Gastrocnemius medialis (tissue), 4 donors: ENCODE data around the gene GDI2. TPM values are rescaled to one million over a fixed set of nuclear protein-coding genes. Genes with fewer than 3 reads are reported as not detected.

Experiments used
- ATAC-seq, 2 donors: fragments of 150-250 bp; one replicate each; pipeline ENCODE4 v1.9.1; 2016
- DNase-seq, 2 donors: peaks; one replicate each; pipeline ENCODE4 v3.0.0-alpha.2; 2019
- H3K27ac ChIP-seq, 4 donors: fragments of 200-600 bp; sonication (generic); 1 replicate in 1 of 4; 2 replicates in 3 of 4; pipeline ENCODE4 v1.5.1; 2016 to 2018; ENCODE audit warnings: mild to moderate bottlenecking in 2 of 4, moderate library complexity in 1 of 4
- H3K27me3 ChIP-seq, 3 donors: fragments of 200-600 bp; sonication (generic) in 2 of 3; 1 replicate in 1 of 3; 2 replicates in 2 of 3; pipeline versions ENCODE4 v1.5.1 to v1.6.0; 2016 to 2019; ENCODE audit warnings: mild to moderate bottlenecking in 1 of 3, moderate library complexity in 1 of 3
- H3K36me3 ChIP-seq, 2 donors: fragments of 200-600 bp; sonication (generic) in 1 of 2; one replicate each; pipeline ENCODE4 v1.5.1; 2017 to 2018
- H3K4me1 ChIP-seq, 2 donors: fragments of 200-600 bp; sonication (generic) in 1 of 2; one replicate each; pipeline ENCODE4 v1.5.1; 2016 to 2017; ENCODE audit warnings: mild to moderate bottlenecking in 2 of 2
- H3K4me3 ChIP-seq, 4 donors: fragments of 200-600 bp; sonication (generic) in 3 of 4; 1 replicate in 1 of 4; 2 replicates in 3 of 4; pipeline ENCODE4 v1.5.1; 2016 to 2019; ENCODE audit warnings: mild to moderate bottlenecking in 2 of 4
- H3K9me3 ChIP-seq, 3 donors: fragments of 200-600 bp; sonication (generic) in 2 of 3; 1 replicate in 1 of 3; 2 replicates in 2 of 3; pipeline ENCODE4 v1.5.1; 2016 to 2019
- CTCF ChIP-seq, 5 experiments: fragments of 450-650 bp in 3 of 5; fragments of 200-600 bp in 2 of 5; sonication (generic) in 2 of 5; IDR thresholded peaks in 4 of 5; conservative IDR thresholded peaks in 1 of 5; 1 replicate in 4 of 5; 2 replicates in 1 of 5; pipeline ENCODE4 v1.5.1; 2016 to 2019; ENCODE audit warnings: antibody characterized with exemption in 5 of 5, mild to moderate bottlenecking in 3 of 5, moderate library complexity in 3 of 5
- POLR2A ChIP-seq, 2 donors: fragments of 450-650 bp; IDR thresholded peaks; one replicate each; pipeline ENCODE4 v1.6.1; 2017; ENCODE audit warnings: antibody characterized with exemption in 2 of 2, mild to moderate bottlenecking in 2 of 2, moderate library complexity in 2 of 2
- in situ Hi-C, 4 donors: fragments of 200-750 bp; cut with MboI; loops; one replicate each; pipeline versions ENCODE4 v1.15.0 to v1.8.0; 2017; ENCODE audit warnings: low sequenced_read_pairs in 4 of 4
- intact Hi-C: fragments of 100-400 bp; cut with DNase I; formaldehyde crosslinking; loops from one replicate; pipeline ENCODE4 v1.15.1; 2023; ENCODE audit warnings: low total_unique reads
- total RNA-seq, 4 donors: library from RNA; depleted of rRNA; stranded (reverse); fragments of >200 nt; gene quantifications; one replicate each; pipeline versions ENCODE4 v1.1.0 to v1.2.3, GENCODE V29; 2016

GDI2 gene
- total RNA-seq, 4 donors from 2014 or later = 143 to 197 (median 171) TPM

- TF ChIP-seq POLR2A (IDR thresholded peaks at IDR 0.05) (no peak), CTCF (IDR thresholded peaks at IDR 0.05 in 4 of 5, conservative IDR thresholded peaks at IDR 0.05 in 1 of 5) (no peak)
- in situ Hi-C loops = no loop called here
- intact Hi-C loops = loop anchor here (5.0 kb wide), 1 partner anchor 163 kb away; the partner anchor contains the start of gene IL15RA
- peak in 1 of 2 donors; percentile 0 for ATAC-seq
- no peak for DNase-seq
- Histone ChIP-seq H3K27ac (peak overlapping the region; percentile 91 to 98 (median 98)), H3K27me3 (no peaks in the 10 kb centered on the region), H3K9me3 (no peaks in the 10 kb centered on the region), H3K36me3 (no peaks in the 10 kb centered on the region), H3K4me3 (peak overlapping the region; percentile 85 to 97 (median 90)), H3K4me1 (peaks cover 38 to 42% of the 10 kb centered on the region in 2 donors)
These were observed 1.2 kb upstream of the GDI2 start for GRCh38 chr10:5814110-5815107.

GRCh38 chr10:5813091-5813340 lies 218 bp downstream of the GDI2 start:
- in situ Hi-C loops (no loop called here), intact Hi-C loops (loop anchor here (1.0 to 5.0 kb wide), 4 partner anchors 60 to 164 kb away; partner anchors contain the start of genes ANKRD16, IL15RA and TASOR2)
- DNase-seq (no peak), ATAC-seq (peak; percentile 48 to 55)
- Histone ChIP-seq H3K36me3 (no peaks in the 10 kb centered on the region), H3K4me1 (peaks cover 47 to 48% of the 10 kb centered on the region in 2 donors), H3K4me3 (peak overlapping the region; percentile 84 to 97 (median 86)), H3K9me3 (no peaks in the 10 kb centered on the region), H3K27me3 (no peaks in the 10 kb centered on the region), H3K27ac (peak overlapping the region; percentile 91 to 98 (median 98))
- no peak for TF ChIP-seq POLR2A (IDR thresholded peaks at IDR 0.05)
- TF ChIP-seq CTCF (IDR thresholded peaks at IDR 0.05 in 4 of 5, conservative IDR thresholded peaks at IDR 0.05 in 1 of 5) = no peak

- Histone ChIP-seq H3K36me3 (no peaks in the 10 kb centered on the region), H3K4me3 (peak overlapping the region; percentile 84 to 97 (median 86)), H3K27me3 (no peaks in the 10 kb centered on the region), H3K4me1 (peaks cover 52 to 54% of the 10 kb centered on the region in 2 donors), H3K9me3 (no peaks in the 10 kb centered on the region), H3K27ac (peak overlapping the region; percentile 91 to 98 (median 98))
- TF ChIP-seq CTCF (IDR thresholded peaks at IDR 0.05 in 4 of 5, conservative IDR thresholded peaks at IDR 0.05 in 1 of 5) (peak in 1 of 5 experiments; percentile 18), POLR2A (IDR thresholded peaks at IDR 0.05) (no peak)
- ATAC-seq (peak; percentile 34 to 51), DNase-seq (peak; percentile 7 to 41)
- in situ Hi-C loops = no loop called here
- intact Hi-C loops = loop anchor here (1.0 to 5.0 kb wide), 4 partner anchors 61 to 165 kb away; partner anchors contain the start of genes ANKRD16, IL15RA and TASOR2
These were observed 747 bp downstream of the GDI2 start for GRCh38 chr10:5812283-5813090.

- ATAC-seq = no peak
- intact Hi-C loops = loop anchor here (5.0 kb wide), 1 partner anchor 166 kb away; the partner anchor contains the start of gene IL15RA
These were observed 1.8 kb downstream of the GDI2 start for GRCh38 chr10:5811387-5811821.

More at GRCh38 chr10:5811387-5811821, 1.8 kb downstream of the GDI2 start:
- peak overlapping the region; percentile 91 to 98 (median 98) for H3K27ac ChIP-seq
- no peak for DNase-seq
- peaks cover 63% of the 10 kb centered on the region in 2 donors for H3K4me1 ChIP-seq
- no peaks in the 10 kb centered on the region for H3K9me3 ChIP-seq
- in situ Hi-C loops = no loop called here
- no peak for TF ChIP-seq POLR2A (IDR thresholded peaks at IDR 0.05)
- TF ChIP-seq CTCF (IDR thresholded peaks at IDR 0.05 in 4 of 5, conservative IDR thresholded peaks at IDR 0.05 in 1 of 5) = no peak
- H3K4me3 ChIP-seq = peak overlapping the region in 3 of 4 donors; percentile 84 to 87 (median 85)
- no peaks in the 10 kb centered on the region for H3K36me3 ChIP-seq
- no peaks in the 10 kb centered on the region for H3K27me3 ChIP-seq
